MM.1S (cell line): ENCODE measurements around the gene EVA1A.

Source experiments
- DNase-seq: peaks from one replicate; pipeline ENCODE4 v3.0.0-alpha.2; 2015
- H2AFZ ChIP-seq: fragments of 300-600 bp; sonication (generic); 2 replicates; pipeline ENCODE4 v1.6.0; 2016; ENCODE audit warnings: antibody characterized with exemption, low read length
- H3F3A ChIP-seq: fragments of 300-600 bp; sonication (generic); 2 replicates; pipeline ENCODE4 v1.6.1; 2016; ENCODE audit warnings: mild to moderate bottlenecking, antibody characterized with exemption, low read length, moderate library complexity, mixed read lengths; ENCODE audit not compliant: insufficient read depth
- H3K27ac ChIP-seq: fragments of 300-600 bp; sonication (generic); 2 replicates; pipeline ENCODE4 v1.5.1; 2016; ENCODE audit warnings: mild to moderate bottlenecking, low read length
- H3K27me3 ChIP-seq: fragments of 300-600 bp; sonication (generic); replicated peaks from 2 replicates; pipeline ENCODE4 v1.6.0; 2016; ENCODE audit warnings: low read length; ENCODE audit not compliant: insufficient read depth
- H3K36me3 ChIP-seq: fragments of 300-600 bp; sonication (generic); replicated peaks from 2 replicates; pipeline ENCODE4 v1.6.1; 2016; ENCODE audit warnings: mild to moderate bottlenecking, low read length, mixed read lengths; ENCODE audit not compliant: insufficient read depth
- H3K4me1 ChIP-seq: fragments of 300-600 bp; sonication (generic); 2 replicates; pipeline ENCODE4 v1.6.1; 2016; ENCODE audit warnings: low read length, mixed read lengths
- H3K4me2 ChIP-seq: fragments of 300-600 bp; sonication (generic); 2 replicates; pipeline ENCODE4 v1.6.0; 2016; ENCODE audit warnings: low read depth, low read length
- H3K4me3 ChIP-seq: fragments of 300-600 bp; sonication (generic); 2 replicates; pipeline ENCODE4 v1.5.1; 2016; ENCODE audit warnings: low read length, mixed read lengths
- H3K79me2 ChIP-seq: fragments of 300-600 bp; sonication (generic); 2 replicates; pipeline ENCODE4 v1.6.1; 2016; ENCODE audit warnings: mixed run types, low read length, mixed read lengths
- H3K9ac ChIP-seq: fragments of 300-600 bp; sonication (generic); 2 replicates; pipeline ENCODE4 v1.6.1; 2016; ENCODE audit warnings: low read length, mixed read lengths
- H3K9me2 ChIP-seq: fragments of 300-600 bp; sonication (generic); replicated peaks from 2 replicates; pipeline ENCODE4 v1.6.1; 2016; ENCODE audit warnings: mild to moderate bottlenecking, low read length, mixed read lengths; ENCODE audit not compliant: insufficient read depth
- H3K9me3 ChIP-seq: fragments of 300-600 bp; sonication (generic); replicated peaks from 2 replicates; pipeline ENCODE4 v1.6.1; 2016; ENCODE audit warnings: mild to moderate bottlenecking, low read length, mixed read lengths; ENCODE audit not compliant: insufficient read depth
- H4K20me1 ChIP-seq: fragments of 300-600 bp; sonication (generic); 2 replicates; pipeline ENCODE4 v1.6.1; 2016; ENCODE audit warnings: mild to moderate bottlenecking, low read length, moderate library complexity, mixed read lengths; ENCODE audit not compliant: insufficient read depth
- CTCF ChIP-seq: fragments of 300-600 bp; sonication (generic); IDR thresholded peaks from 2 replicates; pipeline ENCODE4 v1.5.1; 2016; ENCODE audit warnings: antibody characterized with exemption, low read length, mixed read lengths
- EZH2 ChIP-seq: fragments of 300-600 bp; sonication (generic); optimal IDR thresholded peaks from 2 replicates; pipeline ENCODE3; 2017; ENCODE audit warnings: low read depth, mild to moderate bottlenecking, antibody characterized with exemption, low read length, mixed read lengths
- EZH2phosphoT487 ChIP-seq: fragments of 300-600 bp; sonication (generic); IDR thresholded peaks from 2 replicates; pipeline ENCODE4 v1.6.1; 2018; ENCODE audit warnings: antibody characterized with exemption, low read length

The EVA1A gene

GRCh38 chr2:75524276-75524911 lies 36.3 kb downstream of the EVA1A start:
- no peaks in the 10 kb centered on the region for H3F3A ChIP-seq
- H3K4me3 ChIP-seq = no peak overlapping the region
- H3K27me3 ChIP-seq = no peaks in the 10 kb centered on the region
- no peaks in the 10 kb centered on the region for H3K9me2 ChIP-seq
- H3K4me1 ChIP-seq = no peaks in the 10 kb centered on the region
- no peak for DNase-seq
- no peak for TF ChIP-seq EZH2
- no peak for TF ChIP-seq CTCF
- TF ChIP-seq EZH2phosphoT487 = no peak
- H3K4me2 ChIP-seq = no peak overlapping the region
- H3K9ac ChIP-seq = no peak overlapping the region
- no peaks in the 10 kb centered on the region for H4K20me1 ChIP-seq
- H3K36me3 ChIP-seq = no peaks in the 10 kb centered on the region
- no peaks in the 10 kb centered on the region for H3K9me3 ChIP-seq
- no peak overlapping the region for H3K27ac ChIP-seq
- H2AFZ ChIP-seq = no peak overlapping the region
- H3K79me2 ChIP-seq = no peaks in the 10 kb centered on the region

- no peak for TF ChIP-seq EZH2phosphoT487
- TF ChIP-seq EZH2 = no peak
- TF ChIP-seq CTCF = no peak
- Histone ChIP-seq H3K9me3 (no peaks in the 10 kb centered on the region), H3K4me1 (no peaks in the 10 kb centered on the region), H3K36me3 (no peaks in the 10 kb centered on the region), H3K9ac (no peak overlapping the region), H4K20me1 (no peaks in the 10 kb centered on the region), H3K4me2 (no peak overlapping the region), H3K4me3 (no peak overlapping the region), H3F3A (no peaks in the 10 kb centered on the region), H3K9me2 (no peaks in the 10 kb centered on the region), H3K79me2 (no peaks in the 10 kb centered on the region), H3K27ac (no peak overlapping the region), H2AFZ (no peak overlapping the region), H3K27me3 (no peaks in the 10 kb centered on the region)
- no peak for DNase-seq
Measured at GRCh38 chr2:75523313-75524275, 37.1 kb downstream of the EVA1A start.

GRCh38 chr2:75522543-75523312 lies 38.0 kb downstream of the EVA1A start:
- Histone ChIP-seq H4K20me1 (no peaks in the 10 kb centered on the region), H3K9me2 (no peaks in the 10 kb centered on the region), H3K4me2 (no peak overlapping the region), H3K9me3 (no peaks in the 10 kb centered on the region), H3K36me3 (no peaks in the 10 kb centered on the region), H3K9ac (no peak overlapping the region), H3K27ac (no peak overlapping the region), H2AFZ (no peak overlapping the region), H3K27me3 (no peaks in the 10 kb centered on the region), H3K4me1 (no peaks in the 10 kb centered on the region), H3F3A (no peaks in the 10 kb centered on the region), H3K4me3 (no peak overlapping the region), H3K79me2 (no peaks in the 10 kb centered on the region)
- TF ChIP-seq EZH2phosphoT487 (no peak), CTCF (no peak)
- no peak for DNase-seq
